Activated T-cell treated with anti-CD3 and anti-CD28 coated beads for 24 hours (primary cell): ENCODE measurements around the gene CABCOCO1.

ENCODE experiments used
- DNase-seq: peaks from one replicate; pipeline ENCODE4 v3.0.0-alpha.2; 2020; ENCODE audit warnings: low read depth

CABCOCO1 gene, protein sequence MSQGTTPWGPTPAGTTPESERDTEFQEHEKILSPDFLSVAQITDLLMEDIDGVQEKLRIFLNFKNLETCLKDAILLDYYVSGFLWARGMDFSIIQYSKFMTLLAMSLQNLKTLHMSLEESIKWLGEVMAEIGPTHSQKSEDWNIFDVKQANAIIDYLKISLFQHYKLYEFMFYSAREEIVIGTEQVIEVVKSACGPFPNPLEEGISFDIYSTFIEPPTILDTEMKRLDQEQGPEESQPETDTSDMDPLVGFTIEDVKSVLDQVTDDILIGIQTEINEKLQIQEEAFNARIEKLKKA

DNA sequence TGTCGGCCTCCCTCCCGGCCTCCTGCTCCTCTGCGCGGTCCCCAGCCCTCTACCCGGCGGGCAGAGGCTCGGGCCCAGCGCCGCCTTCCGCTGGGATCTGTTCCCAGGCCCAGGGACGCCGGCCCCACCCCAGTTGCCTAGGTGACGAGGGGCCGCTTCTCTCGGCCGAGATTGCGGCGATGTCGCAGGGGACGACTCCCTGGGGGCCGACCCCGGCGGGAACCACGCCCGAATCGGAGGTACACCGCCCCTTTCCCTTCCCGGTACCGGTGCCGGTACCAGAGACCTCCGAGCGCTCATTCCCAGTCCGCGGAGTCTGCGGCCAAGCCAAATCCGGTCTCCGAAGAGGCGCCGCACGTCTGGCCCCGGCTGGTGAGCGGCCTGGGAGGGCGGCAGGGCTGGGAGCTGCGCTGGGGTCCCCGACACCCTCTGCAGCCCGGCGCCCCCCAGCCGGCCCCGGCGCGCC is at the start of gene CABCOCO1:
TSS of gene CABCOCO1 (plus strand) at position 136 of the 466 bp plus-strand sequence. CDS start at position 180, 44 bp downstream.
- DNase-seq, result no peak

DNA sequence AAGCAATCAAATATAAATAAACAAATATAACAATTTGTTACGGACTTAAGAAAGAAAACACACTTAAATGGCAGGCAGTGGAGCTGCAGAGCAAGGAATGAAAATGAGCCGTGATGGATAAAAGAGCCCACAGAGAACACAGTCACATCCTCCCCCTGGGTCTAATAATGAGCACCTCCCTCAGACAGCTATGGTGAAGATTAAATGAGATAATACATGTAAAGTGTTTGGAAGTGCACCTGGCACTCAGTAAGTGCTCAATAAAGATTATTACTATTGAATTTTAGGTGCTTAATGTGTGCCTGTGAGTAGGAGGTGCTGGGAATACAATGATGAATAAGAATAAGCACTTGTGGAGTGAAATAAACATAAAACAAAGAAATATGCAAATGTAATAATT is 49.1 kb upstream of the CABCOCO1 start:
- DNase-seq, result no peak

- no peak for DNase-seq
Observed at GRCh38 chr10:61616611-61617010, 46.1 kb upstream of the CABCOCO1 start.

GRCh38 chr10:61617180-61617579 is 45.5 kb upstream of the CABCOCO1 start:
- no peak for DNase-seq

DNA sequence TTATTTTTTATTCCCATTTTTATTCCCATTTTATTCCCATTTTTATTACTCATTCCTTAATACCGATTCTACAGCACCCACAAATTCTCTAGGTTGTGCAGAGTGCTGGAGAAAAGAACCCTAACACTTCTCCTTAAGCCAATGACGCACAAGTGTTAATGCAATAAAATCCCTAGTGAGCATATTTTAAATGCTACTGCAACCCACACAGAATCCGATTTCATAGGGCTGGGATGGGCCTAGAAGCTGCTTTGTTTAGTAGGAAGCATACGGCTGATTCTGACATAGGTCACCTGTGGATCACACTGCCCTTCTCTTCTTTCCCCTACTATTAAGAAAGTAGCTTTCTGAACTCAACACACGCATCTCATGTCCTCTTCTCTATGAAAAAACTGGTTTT is 45.1 kb upstream of the CABCOCO1 start:
- DNase-seq, result no peak

GRCh38 chr10:61618388-61618961 is 44.3 kb upstream of the CABCOCO1 start:
- DNase-seq, result no peak

DNA sequence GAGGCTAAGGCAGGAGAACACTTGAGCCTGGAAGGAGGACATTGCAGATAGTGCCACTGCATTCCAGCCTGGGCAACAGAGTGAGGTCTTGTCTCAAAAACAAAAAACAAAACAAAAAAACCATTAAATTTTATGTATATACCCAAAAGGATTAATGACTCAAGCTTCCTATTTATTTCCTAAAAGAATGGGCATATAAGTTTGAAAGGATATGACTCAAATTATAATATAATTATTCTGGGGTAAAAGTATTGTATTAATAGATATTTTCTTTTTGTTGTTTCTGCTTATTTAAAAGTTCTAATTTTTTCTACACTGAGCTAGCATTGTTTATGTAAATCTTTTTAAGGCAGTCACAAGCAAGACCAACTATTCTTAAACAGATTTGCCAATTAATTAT is 42.2 kb upstream of the CABCOCO1 start:
- no peak for DNase-seq

GRCh38 chr10:61621605-61622051 is 41.1 kb upstream of the CABCOCO1 start:
- no peak for DNase-seq

- no peak for DNase-seq
Observed at GRCh38 chr10:61623161-61623560, 39.6 kb upstream of the CABCOCO1 start.

GRCh38 chr10:61626209-61626608 is 36.5 kb upstream of the CABCOCO1 start:
- no peak for DNase-seq

- no peak for DNase-seq
Observed at GRCh38 chr10:61627266-61627665, 35.5 kb upstream of the CABCOCO1 start.

DNA sequence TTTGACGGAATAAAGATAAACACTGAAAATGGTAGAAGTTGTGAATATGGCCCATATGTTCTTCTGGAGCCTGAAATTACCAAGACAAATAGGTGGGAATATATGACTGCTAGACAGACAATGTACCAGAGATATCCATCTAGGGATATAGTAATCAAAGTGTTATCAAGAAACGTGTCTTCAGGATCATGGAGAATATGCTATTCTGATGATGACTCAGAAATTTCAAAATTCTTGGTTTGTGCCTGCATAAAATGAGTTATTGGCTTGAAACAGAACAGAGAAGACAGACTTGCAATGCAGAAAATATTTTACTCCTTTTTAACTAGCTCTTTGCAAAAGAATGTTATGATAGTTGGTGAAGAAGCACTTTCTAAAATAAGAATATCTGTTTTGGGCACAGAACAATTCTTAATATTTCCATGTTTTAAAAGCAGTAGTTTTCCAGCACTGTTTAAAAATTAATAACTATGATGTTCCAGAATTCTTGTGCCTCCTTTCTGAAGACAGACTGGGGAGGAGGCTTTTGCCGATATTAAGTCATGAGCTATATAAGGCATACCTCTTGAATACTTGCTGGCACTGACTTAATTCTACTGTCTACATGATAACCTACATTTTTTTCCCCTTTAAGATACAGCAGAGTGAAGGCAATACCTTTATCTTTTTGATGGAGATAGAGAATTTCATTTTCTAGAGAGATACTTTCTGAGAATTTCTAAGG is 34.4 kb upstream of the CABCOCO1 start:
- DNase-seq, result no peak

- no peak for DNase-seq
Observed at GRCh38 chr10:61628875-61629513, 33.7 kb upstream of the CABCOCO1 start.

DNA sequence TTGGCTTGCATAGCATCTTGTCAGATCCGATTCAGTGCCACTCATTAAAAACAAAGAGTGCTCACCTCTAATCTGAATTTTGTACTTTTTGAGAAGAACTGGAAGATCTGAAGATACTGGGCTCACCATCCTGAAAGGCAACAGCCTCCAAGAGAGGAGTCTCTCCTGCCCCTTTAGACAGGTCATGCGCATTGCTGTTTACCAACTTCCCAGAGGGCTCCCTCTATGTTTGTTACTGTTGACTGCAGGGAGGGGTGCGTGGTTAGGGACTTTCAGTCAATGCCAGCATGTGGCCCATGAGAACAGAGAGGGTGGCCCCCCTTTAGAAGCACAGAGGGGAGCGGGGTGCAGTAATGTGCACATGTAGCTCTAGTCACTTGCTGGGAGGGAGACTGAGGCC is 33.2 kb upstream of the CABCOCO1 start:
- no peak for DNase-seq

GRCh38 chr10:61632057-61632670 is 30.6 kb upstream of the CABCOCO1 start:
- DNase-seq, result no peak

GRCh38 chr10:61633665-61634064 is 29.1 kb upstream of the CABCOCO1 start:
- no peak for DNase-seq

GRCh38 chr10:61634746-61635145 is 28.0 kb upstream of the CABCOCO1 start:
- no peak for DNase-seq

DNA sequence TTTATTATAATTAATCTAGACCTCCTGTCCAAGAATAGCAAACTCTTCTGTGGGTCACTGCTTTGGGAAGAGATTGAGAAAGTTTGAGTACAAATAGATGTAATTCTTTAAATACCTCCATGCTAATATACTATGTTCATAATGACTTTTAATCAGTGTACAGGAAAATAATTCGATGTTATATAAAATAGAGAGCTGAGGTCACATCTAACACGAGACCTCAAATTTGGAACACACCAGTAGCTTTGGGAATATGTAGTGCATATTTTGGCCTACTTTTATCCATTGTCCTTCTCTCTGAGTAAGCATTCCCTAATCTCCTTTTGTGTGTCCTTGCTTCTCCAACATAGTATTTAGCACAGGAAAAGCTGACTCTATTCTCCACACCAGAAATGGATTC is 27.3 kb upstream of the CABCOCO1 start:
- no peak for DNase-seq

DNA sequence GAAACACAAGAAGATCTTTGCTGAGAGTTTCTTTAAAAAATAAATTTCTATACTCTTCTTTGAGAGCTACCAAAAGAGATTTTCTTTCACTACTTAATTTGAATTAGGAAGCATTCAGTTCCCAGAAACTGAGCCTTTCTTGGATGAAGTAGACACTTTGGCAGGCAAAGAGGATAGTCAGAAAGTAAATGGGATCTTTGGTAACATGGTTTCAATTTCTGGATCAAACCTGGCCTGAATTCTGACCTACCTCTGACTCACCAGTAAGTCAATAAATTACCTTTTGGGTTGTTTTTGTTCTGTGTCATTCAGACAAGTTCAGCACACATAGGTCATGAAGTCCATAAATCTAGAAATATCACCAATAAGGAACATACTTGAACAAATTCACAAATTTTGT is 26.8 kb upstream of the CABCOCO1 start:
- no peak for DNase-seq

- DNase-seq, result no peak
Observed at GRCh38 chr10:61639952-61640351, 22.8 kb upstream of the CABCOCO1 start.

- DNase-seq, result no peak
Observed at GRCh38 chr10:61640856-61641255, 21.9 kb upstream of the CABCOCO1 start.

DNA sequence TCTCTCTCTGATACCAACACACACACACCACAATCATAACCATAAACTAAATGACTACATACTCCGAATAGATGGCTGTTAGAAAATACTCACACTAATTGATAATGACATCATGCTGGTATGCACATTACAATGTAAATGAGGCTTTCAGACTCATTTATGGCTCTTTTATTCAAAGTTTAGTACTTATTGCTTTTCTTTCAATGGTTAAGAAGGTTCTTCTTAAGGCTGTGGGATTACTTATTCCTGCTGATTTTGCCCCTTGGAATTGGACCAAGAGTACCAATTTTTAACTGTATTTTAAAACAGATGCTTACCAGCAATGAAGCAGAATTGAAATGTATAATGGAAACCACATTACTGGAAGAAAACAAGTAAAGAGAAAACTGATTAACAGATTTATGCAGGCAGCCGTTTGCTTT is 20.6 kb upstream of the CABCOCO1 start:
- DNase-seq, result no peak
